IPS-18c (cell line): ENCODE data around the gene NR4A2.

ENCODE experiments used
- H3K4me3 ChIP-seq: 2 replicates; pipeline ENCODE4 v1.7.0; 2013; ENCODE audit warnings: low read depth, mild to moderate bottlenecking, low read length, moderate library complexity; ENCODE audit not compliant: insufficient read depth
- H3K9me3 ChIP-seq: one replicate; pipeline ENCODE4 v1.6.1; 2013; ENCODE audit warnings: mild to moderate bottlenecking, low read length, moderate library complexity; ENCODE audit not compliant: control insufficient read depth, insufficient read depth

Gene NR4A2

GRCh38 chr2:156342254-156343095 lies 10.0 kb upstream of the NR4A2 start:
- Histone ChIP-seq H3K9me3 (no peaks in the 10 kb centered on the region), H3K4me3 (peak overlapping the region; percentile 86)

- Histone ChIP-seq H3K4me3 (peak overlapping the region; percentile 86), H3K9me3 (no peaks in the 10 kb centered on the region)
These were observed 9.1 kb upstream of the NR4A2 start for GRCh38 chr2:156341452-156342253.

- Histone ChIP-seq H3K9me3 (no peaks in the 10 kb centered on the region), H3K4me3 (peak overlapping the region; percentile 86)
These were observed 8.4 kb upstream of the NR4A2 start for GRCh38 chr2:156340804-156341451.

- Histone ChIP-seq H3K9me3 (no peaks in the 10 kb centered on the region), H3K4me3 (no peak overlapping the region)
These were observed 7.9 kb upstream of the NR4A2 start for GRCh38 chr2:156340377-156340776.

GRCh38 chr2:156339865-156340264 lies 7.3 kb upstream of the NR4A2 start:
- Histone ChIP-seq H3K9me3 (no peaks in the 10 kb centered on the region), H3K4me3 (no peak overlapping the region)

GRCh38 chr2:156339110-156339847 lies 6.8 kb upstream of the NR4A2 start:
- Histone ChIP-seq H3K9me3 (no peaks in the 10 kb centered on the region), H3K4me3 (no peak overlapping the region)

GRCh38 chr2:156338578-156338977 lies 6.1 kb upstream of the NR4A2 start:
- Histone ChIP-seq H3K4me3 (no peak overlapping the region), H3K9me3 (no peaks in the 10 kb centered on the region)

- Histone ChIP-seq H3K9me3 (no peaks in the 10 kb centered on the region), H3K4me3 (peak overlapping the region; percentile 79)
These were observed 2.3 kb upstream of the NR4A2 start for GRCh38 chr2:156334496-156335478.

- H3K4me3 ChIP-seq = peak overlapping the region; percentile 79
- H3K9me3 ChIP-seq = no peaks in the 10 kb centered on the region
These were observed 1.5 kb upstream of the NR4A2 start for GRCh38 chr2:156333951-156334495.

GRCh38 chr2:156333274-156333950 lies 891 bp upstream of the NR4A2 start:
- no peaks in the 10 kb centered on the region for H3K9me3 ChIP-seq
- peak overlapping the region; percentile 79 for H3K4me3 ChIP-seq

GRCh38 chr2:156332284-156332533 lies 312 bp downstream of the NR4A2 start:
- H3K4me3 ChIP-seq = peak overlapping the region; percentile 79
- H3K9me3 ChIP-seq = no peaks in the 10 kb centered on the region

- Histone ChIP-seq H3K9me3 (no peaks in the 10 kb centered on the region), H3K4me3 (peak overlapping the region; percentile 79)
These were observed 793 bp downstream of the NR4A2 start for GRCh38 chr2:156331572-156332283.

- no peaks in the 10 kb centered on the region for H3K9me3 ChIP-seq
- H3K4me3 ChIP-seq = no peak overlapping the region; the same call in 1 of the 2 replicates
These were observed 2.4 kb downstream of the NR4A2 start for GRCh38 chr2:156329927-156330726.
